Esophagus muscularis mucosa (tissue), 4 donors: ENCODE results near the gene ADIPOR1.

Experiments
- EP300 ChIP-seq: sonication (generic); formaldehyde crosslinking; IDR thresholded peaks from one replicate; pipeline ENCODE4 v1.6.1; 2017; ENCODE audit warnings: antibody characterized with exemption
- POLR2A ChIP-seq: fragments of 450-650 bp; IDR thresholded peaks from one replicate; pipeline ENCODE4 v1.6.1; 2017; ENCODE audit warnings: antibody characterized with exemption, moderate library complexity, mild to moderate bottlenecking, low read depth
- POLR2AphosphoS5 ChIP-seq, 2 donors: sonication (generic); formaldehyde crosslinking; IDR thresholded peaks; one replicate each; pipeline ENCODE4 v1.6.1; 2017; ENCODE audit warnings: antibody characterized with exemption in 2 of 2
- TF ChIP-seq, protein P1 (sequence below), 3 experiments: fragments of 200-600 bp in 2 of 3; fragments of 450-650 bp in 1 of 3; sonication (generic) in 2 of 3; IDR thresholded peaks; one replicate each; pipeline ENCODE4 v1.5.1; 2017 to 2019; ENCODE audit warnings: antibody characterized with exemption in 3 of 3, mild to moderate bottlenecking in 2 of 3, moderate library complexity in 1 of 3

DNA sequence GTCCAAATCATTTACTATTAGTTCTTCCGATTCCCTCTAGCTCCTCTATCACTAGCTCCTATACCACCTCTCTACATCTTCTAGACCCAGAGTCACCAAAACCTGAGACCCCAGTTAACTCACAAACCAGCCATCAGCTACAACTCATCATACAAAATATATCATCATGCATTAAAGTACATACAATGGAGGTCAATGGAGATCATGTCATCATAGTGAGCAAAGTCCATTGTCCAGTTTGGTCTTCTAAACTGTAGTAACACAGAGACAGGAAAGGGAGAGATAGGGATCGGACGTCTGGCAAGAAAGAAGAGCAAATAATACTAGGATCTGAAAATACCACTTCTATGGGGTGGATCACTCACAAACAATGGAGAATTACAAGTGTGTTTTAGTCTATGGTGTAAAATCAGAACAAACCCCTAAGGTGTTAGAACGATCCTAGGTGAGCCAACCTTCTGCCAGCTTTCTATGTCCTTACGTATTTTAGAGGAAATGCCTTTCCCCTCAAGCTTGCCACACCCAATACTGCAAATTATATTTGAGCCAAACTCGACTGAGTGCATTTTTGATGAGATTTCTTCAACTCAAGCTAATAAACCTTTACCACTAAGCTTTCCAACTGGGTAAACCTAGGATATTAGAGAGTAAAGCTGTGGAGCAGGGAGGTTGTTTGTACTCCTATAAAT lies 3.9 kb downstream of the ADIPOR1 start:
- TF ChIP-seq, protein P1, sequence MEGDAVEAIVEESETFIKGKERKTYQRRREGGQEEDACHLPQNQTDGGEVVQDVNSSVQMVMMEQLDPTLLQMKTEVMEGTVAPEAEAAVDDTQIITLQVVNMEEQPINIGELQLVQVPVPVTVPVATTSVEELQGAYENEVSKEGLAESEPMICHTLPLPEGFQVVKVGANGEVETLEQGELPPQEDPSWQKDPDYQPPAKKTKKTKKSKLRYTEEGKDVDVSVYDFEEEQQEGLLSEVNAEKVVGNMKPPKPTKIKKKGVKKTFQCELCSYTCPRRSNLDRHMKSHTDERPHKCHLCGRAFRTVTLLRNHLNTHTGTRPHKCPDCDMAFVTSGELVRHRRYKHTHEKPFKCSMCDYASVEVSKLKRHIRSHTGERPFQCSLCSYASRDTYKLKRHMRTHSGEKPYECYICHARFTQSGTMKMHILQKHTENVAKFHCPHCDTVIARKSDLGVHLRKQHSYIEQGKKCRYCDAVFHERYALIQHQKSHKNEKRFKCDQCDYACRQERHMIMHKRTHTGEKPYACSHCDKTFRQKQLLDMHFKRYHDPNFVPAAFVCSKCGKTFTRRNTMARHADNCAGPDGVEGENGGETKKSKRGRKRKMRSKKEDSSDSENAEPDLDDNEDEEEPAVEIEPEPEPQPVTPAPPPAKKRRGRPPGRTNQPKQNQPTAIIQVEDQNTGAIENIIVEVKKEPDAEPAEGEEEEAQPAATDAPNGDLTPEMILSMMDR (IDR thresholded peaks at IDR 0.05), result no peak
- TF ChIP-seq POLR2A (no peak), POLR2AphosphoS5 (IDR thresholded peaks at IDR 0.05) (no peak), EP300 (no peak)
